Fibroblast of pulmonary artery (primary cell): ENCODE data around the gene MARK2.

Source experiments
- DNase-seq: peaks from one replicate; pipeline ENCODE4 v3.0.0-alpha.2; 2010; ENCODE audit warnings: low read depth
- H3K4me3 ChIP-seq: replicated peaks from 2 replicates; pipeline ENCODE4 v1.5.1; 2011; ENCODE audit warnings: low read depth, mild to moderate bottlenecking, control low read depth, low read length, moderate library complexity
- TF ChIP-seq, protein P1 (sequence below): IDR thresholded peaks from 2 replicates; pipeline ENCODE4 v1.5.1; 2011; ENCODE audit warnings: mild to moderate bottlenecking, control low read depth, low read length, inconsistent platforms; ENCODE audit errors: missing control alignments

MARK2 gene

DNA sequence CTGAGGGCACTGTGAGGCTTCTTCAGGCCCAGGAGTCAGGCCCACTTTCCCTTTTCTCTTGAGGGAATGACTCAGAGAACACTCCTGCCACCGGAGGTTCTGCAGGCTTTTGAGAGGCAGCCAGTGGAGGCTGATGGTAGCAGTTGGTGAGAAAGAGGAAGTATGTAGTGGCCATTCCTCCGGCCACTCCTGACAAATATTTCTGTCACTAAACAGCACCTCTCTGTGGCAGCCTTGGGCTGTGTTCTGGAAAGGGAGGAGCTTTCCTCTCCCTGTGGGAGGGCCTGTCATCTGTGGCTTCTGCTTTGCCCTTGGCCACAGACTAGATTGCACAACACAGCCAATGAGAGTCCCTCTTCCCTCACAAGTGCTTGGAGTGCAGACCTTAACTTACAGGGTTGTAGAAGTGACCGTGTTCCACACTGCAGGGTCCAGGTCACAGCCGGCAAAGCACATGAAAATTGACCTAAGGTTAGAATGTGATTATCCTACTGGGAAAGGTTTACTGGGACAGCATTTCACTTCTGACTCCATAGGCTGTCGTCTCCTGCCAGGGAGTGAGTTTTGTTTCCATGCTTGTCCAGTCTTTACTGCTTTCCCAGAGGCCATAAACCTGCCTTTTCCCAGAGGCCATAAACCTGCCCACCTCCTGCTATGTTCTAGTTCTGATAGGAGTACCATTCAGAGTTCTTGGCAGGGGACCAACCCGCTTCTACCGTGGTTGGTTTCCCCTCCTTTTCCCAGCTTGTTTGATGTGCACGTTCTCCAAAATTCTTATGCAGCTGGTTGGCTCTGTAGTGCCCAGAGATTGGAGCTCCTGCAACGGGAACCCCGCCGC lies 33.3 kb downstream of the MARK2 start:
- TF ChIP-seq, protein P1, sequence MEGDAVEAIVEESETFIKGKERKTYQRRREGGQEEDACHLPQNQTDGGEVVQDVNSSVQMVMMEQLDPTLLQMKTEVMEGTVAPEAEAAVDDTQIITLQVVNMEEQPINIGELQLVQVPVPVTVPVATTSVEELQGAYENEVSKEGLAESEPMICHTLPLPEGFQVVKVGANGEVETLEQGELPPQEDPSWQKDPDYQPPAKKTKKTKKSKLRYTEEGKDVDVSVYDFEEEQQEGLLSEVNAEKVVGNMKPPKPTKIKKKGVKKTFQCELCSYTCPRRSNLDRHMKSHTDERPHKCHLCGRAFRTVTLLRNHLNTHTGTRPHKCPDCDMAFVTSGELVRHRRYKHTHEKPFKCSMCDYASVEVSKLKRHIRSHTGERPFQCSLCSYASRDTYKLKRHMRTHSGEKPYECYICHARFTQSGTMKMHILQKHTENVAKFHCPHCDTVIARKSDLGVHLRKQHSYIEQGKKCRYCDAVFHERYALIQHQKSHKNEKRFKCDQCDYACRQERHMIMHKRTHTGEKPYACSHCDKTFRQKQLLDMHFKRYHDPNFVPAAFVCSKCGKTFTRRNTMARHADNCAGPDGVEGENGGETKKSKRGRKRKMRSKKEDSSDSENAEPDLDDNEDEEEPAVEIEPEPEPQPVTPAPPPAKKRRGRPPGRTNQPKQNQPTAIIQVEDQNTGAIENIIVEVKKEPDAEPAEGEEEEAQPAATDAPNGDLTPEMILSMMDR: peak; percentile 47
- DNase-seq: peak; percentile 94

DNA sequence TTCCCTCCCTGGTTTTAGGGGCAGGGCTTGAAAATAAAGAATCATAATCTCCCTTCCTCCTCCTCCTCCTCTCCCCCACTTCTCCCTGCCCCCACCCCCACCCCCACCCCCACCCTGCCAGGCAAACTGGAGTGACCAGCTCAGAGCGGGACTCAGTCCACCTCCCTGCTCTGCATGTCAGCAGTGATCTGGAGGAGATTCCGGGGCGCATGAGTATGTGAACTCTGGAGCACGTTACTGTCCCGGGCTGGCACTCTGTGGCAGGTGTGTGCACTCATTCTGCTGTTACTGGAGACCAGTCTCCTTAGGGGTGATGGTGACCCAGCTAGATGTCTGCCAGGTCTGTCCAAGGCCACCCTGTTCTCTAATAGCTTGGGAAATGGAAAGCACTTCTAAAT lies 33.9 kb downstream of the MARK2 start:
- no peak for DNase-seq
- TF ChIP-seq, protein P1: no peak

More for the DNA sequence above, 33.3 kb downstream of the MARK2 start:
- H3K4me3 ChIP-seq: no peak overlapping the region

DNA sequence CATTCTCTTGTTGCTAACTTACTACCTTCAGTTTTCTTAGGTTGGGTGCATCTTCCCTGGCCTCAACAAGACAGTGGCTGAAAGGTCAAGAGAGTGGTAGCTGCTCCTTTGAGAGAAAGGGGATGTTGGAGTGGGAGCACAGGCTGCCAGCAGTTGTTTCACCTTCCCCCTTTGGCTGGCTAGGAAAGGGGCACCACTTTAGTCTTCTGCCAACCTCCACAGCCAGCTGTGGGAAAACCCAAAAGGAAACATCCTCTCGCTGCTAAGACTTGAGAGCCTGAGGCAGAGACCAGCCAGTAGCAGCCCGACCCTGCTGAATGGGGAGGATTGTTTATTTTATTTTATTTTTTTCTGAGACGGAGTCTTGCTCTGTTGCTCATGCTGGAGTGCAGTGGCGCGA lies 34.4 kb downstream of the MARK2 start:
- TF ChIP-seq, protein P1: no peak
- no peak overlapping the region for H3K4me3 ChIP-seq
- no peak for DNase-seq

More for the DNA sequence above, 33.9 kb downstream of the MARK2 start:
- H3K4me3 ChIP-seq: no peak overlapping the region

DNA sequence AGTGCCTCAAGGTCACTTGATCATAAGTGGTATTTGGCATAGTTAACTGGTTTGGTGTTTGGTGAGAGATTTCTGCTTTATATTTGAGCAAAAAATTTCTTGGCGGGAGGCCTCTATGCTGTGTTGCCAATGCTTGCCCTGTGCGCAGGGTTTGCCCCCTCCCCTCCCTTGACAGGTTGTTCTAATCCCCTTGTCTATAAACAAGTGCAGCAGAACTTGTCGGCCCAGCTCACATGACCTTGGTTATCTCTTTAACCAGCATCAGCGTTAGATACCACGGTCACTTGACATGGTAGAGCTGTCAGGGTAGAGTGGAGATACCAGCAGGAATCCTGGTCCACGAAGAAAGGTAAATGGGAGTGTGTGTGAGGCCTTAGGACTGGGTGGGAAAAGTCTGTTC lies 35.6 kb downstream of the MARK2 start:
- TF ChIP-seq, protein P1: no peak
- no peak for DNase-seq
- H3K4me3 ChIP-seq: no peak overlapping the region

DNA sequence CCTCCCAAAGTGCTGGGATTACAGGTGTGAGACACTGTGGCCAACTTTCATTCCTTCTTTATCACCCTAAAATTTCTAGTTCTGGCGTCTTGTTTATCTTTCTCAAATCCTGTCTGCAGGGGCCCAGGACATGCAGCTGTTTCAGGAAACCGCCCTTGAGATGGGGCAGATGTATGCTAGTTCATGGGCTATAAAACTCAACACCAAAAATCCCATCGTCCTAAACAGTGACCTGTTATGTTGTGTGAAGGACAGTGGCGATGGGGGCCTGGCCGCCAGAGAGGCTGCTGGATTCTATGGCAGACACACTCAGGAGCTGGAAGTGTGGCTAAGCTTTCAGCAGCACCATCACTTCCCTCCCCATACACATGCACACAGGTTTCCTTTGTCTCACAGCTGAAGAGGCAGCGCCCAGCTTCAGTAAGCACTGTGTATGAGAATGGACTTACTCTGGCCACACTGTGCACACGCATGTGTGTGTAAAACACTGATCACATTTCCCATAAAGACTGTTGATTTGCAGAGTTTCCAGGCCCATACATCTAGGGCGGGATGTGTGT lies 36.7 kb downstream of the MARK2 start:
- no peak for DNase-seq
- no peak overlapping the region for H3K4me3 ChIP-seq
- TF ChIP-seq, protein P1: no peak

DNA sequence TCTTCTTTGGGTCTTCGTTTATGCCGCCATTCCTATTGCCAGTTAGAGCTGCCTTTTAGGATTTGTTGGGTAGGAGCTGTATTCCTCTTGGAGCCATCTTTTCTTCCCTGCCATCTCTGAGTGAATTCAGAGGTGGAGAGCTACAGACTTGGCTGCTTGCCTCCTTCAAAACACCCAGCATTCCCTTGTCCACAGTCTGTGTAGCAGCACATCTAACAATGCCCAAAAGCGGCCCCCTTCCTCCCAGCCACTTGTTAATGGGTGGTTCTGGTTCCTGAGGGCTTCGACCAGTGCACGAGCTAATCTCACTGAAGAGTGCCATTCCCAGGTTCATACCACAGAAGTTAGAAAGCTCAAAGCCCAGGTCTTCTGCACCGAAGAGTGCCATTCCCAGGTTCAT lies 37.7 kb downstream of the MARK2 start:
- TF ChIP-seq, protein P1: no peak
- no peak for DNase-seq
- H3K4me3 ChIP-seq: no peak overlapping the region
